Muscle layer of duodenum (tissue), 2 donors: ENCODE measurements around the gene ATP9A.
"Not testable (repeated sequence)": the region's sequence is repeated elsewhere in the genome, so short reads cannot be mapped to it uniquely, and the experiment has no call there.

ENCODE experiments used
- H3K27ac ChIP-seq: one replicate; pipeline ENCODE4 v1.7.0; 2013; ENCODE audit warnings: mild to moderate bottlenecking, low read length
- H3K27me3 ChIP-seq: one replicate; pipeline ENCODE4 v1.7.0; 2013; ENCODE audit warnings: low read depth, mild to moderate bottlenecking, control low read depth, low read length
- H3K36me3 ChIP-seq, 2 donors: one replicate each; pipeline ENCODE4 v1.7.0; 2013; ENCODE audit warnings: low read length in 2 of 2, control low read depth in 1 of 2, mild to moderate bottlenecking in 1 of 2; ENCODE audit not compliant: insufficient read depth in 2 of 2, control insufficient read depth in 1 of 2
- H3K4me1 ChIP-seq, 2 donors: one replicate each; pipeline ENCODE4 v1.7.0; 2013; ENCODE audit warnings: low read length in 2 of 2, mild to moderate bottlenecking in 2 of 2, control low read depth in 1 of 2, moderate library complexity in 1 of 2; ENCODE audit not compliant: insufficient read depth in 2 of 2, control insufficient read depth in 1 of 2
- H3K4me3 ChIP-seq, 2 donors: one replicate each; pipeline ENCODE4 v1.7.0; 2013; ENCODE audit warnings: low read length in 2 of 2, low read depth in 1 of 2, mild to moderate bottlenecking in 1 of 2
- H3K9me3 ChIP-seq, 2 donors: one replicate each; pipeline ENCODE4 v1.7.0; 2013; ENCODE audit warnings: low read length in 2 of 2, control low read depth in 1 of 2, mild to moderate bottlenecking in 1 of 2; ENCODE audit not compliant: control insufficient read depth in 1 of 2
- donor health status: healthy.

Gene ATP9A

GRCh38 chr20:51749674-51750036 lies 18.5 kb downstream of the ATP9A start:
- Histone ChIP-seq H3K27ac (no peak overlapping the region), H3K4me3 (no peak overlapping the region), H3K9me3 (no peaks in the 10 kb centered on the region), H3K36me3 (no peaks in the 10 kb centered on the region), H3K27me3 (no peaks in the 10 kb centered on the region), H3K4me1 (peaks cover 9 to 14% of the 10 kb centered on the region in 2 donors)

- peaks cover 14 to 15% of the 10 kb centered on the region in 2 donors for H3K4me1 ChIP-seq
- H3K27ac ChIP-seq, result no peak overlapping the region
These were observed 20.8 kb downstream of the ATP9A start for GRCh38 chr20:51747182-51747911.

GRCh38 chr20:51745804-51746203 lies 22.4 kb downstream of the ATP9A start:
- Histone ChIP-seq H3K27me3 (no peaks in the 10 kb centered on the region), H3K9me3 (no peaks in the 10 kb centered on the region), H3K27ac (no peak overlapping the region), H3K36me3 (no peaks in the 10 kb centered on the region), H3K4me3 (no peak overlapping the region), H3K4me1 (peaks cover 8 to 17% of the 10 kb centered on the region in 2 donors)

More at GRCh38 chr20:51747182-51747911, 20.8 kb downstream of the ATP9A start:
- Histone ChIP-seq H3K4me3 (no peak overlapping the region), H3K36me3 (no peaks in the 10 kb centered on the region), H3K27me3 (no peaks in the 10 kb centered on the region), H3K9me3 (no peaks in the 10 kb centered on the region)

GRCh38 chr20:51740838-51741237 lies 27.4 kb downstream of the ATP9A start:
- Histone ChIP-seq H3K9me3 (no peaks in the 10 kb centered on the region), H3K4me3 (no peak overlapping the region), H3K27me3 (no peaks in the 10 kb centered on the region), H3K36me3 (no peaks in the 10 kb centered on the region), H3K4me1 (peaks cover 3 to 13% of the 10 kb centered on the region in 2 donors), H3K27ac (no peak overlapping the region)

- peaks cover 3 to 17% of the 10 kb centered on the region in 2 donors for H3K4me1 ChIP-seq
- not testable (repeated sequence) for H3K36me3 ChIP-seq, H3K4me3 ChIP-seq, H3K9me3 ChIP-seq, H3K27me3 ChIP-seq, H3K27ac ChIP-seq
These were observed 27.9 kb downstream of the ATP9A start for GRCh38 chr20:51740308-51740707.

GRCh38 chr20:51739722-51740249 lies 28.4 kb downstream of the ATP9A start:
- H3K27me3 ChIP-seq, result no peaks in the 10 kb centered on the region
- H3K27ac ChIP-seq, result no peak overlapping the region
- H3K4me3 ChIP-seq, result no peak overlapping the region
- peaks cover 3 to 22% of the 10 kb centered on the region in 2 donors for H3K4me1 ChIP-seq
- H3K36me3 ChIP-seq, result no peaks in the 10 kb centered on the region
- H3K9me3 ChIP-seq, result no peaks in the 10 kb centered on the region

- H3K27ac ChIP-seq, result no peak overlapping the region
- H3K9me3 ChIP-seq, result no peaks in the 10 kb centered on the region
- H3K27me3 ChIP-seq, result no peaks in the 10 kb centered on the region
- H3K36me3 ChIP-seq, result no peaks in the 10 kb centered on the region
- no peak overlapping the region for H3K4me3 ChIP-seq
- H3K4me1 ChIP-seq, result peaks cover 3 to 23% of the 10 kb centered on the region in 2 donors
These were observed 29.2 kb downstream of the ATP9A start for GRCh38 chr20:51738877-51739447.

GRCh38 chr20:51738261-51738660 lies 29.9 kb downstream of the ATP9A start:
- not testable (repeated sequence) for H3K27me3 ChIP-seq, H3K27ac ChIP-seq, H3K9me3 ChIP-seq, H3K36me3 ChIP-seq, H3K4me3 ChIP-seq
- H3K4me1 ChIP-seq, result peaks cover 3 to 23% of the 10 kb centered on the region in 2 donors

GRCh38 chr20:51736947-51737346 lies 31.2 kb downstream of the ATP9A start:
- Histone ChIP-seq H3K4me3 (no peak overlapping the region), H3K27me3 (no peaks in the 10 kb centered on the region), H3K36me3 (no peaks in the 10 kb centered on the region), H3K9me3 (no peaks in the 10 kb centered on the region), H3K27ac (no peak overlapping the region), H3K4me1 (peaks cover 0 to 13% of the 10 kb centered on the region in 2 donors)

GRCh38 chr20:51735728-51736600 lies 32.2 kb downstream of the ATP9A start:
- no peaks in the 10 kb centered on the region for H3K36me3 ChIP-seq
- H3K9me3 ChIP-seq, result no peaks in the 10 kb centered on the region
- no peak overlapping the region for H3K4me3 ChIP-seq
- no peak overlapping the region for H3K27ac ChIP-seq
- H3K4me1 ChIP-seq, result peaks cover 0 to 14% of the 10 kb centered on the region in 2 donors
- H3K27me3 ChIP-seq, result no peaks in the 10 kb centered on the region
